NCI-H1048 (cell line): ENCODE results near the gene THBS2.

ENCODE experiments used
- DNase-seq: peaks from one replicate; lab custom pipeline; 2025; lab: John Stamatoyannopoulos, UW

THBS2 gene

DNA sequence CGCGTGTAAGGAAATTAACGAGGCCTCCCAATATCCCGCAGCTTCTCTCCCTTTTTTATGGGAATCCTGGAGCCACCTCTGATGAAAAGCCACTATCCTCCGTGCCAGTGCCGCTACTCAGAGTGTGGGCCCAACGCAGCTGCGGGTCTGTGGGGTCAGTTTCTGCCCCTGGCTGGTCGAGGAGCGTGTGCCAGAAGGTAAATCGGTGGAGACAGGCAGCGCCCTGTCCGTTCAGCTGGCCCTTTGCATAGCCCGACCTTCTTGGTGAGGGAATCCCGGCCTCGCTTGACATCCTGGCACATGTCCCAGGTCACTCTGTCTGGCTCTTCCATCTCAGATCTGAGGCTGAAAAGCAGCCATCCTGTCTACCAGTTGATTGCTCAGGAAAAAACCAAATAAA, 4.6 kb downstream of the THBS2 start:
- DNase-seq, result no peak

DNA sequence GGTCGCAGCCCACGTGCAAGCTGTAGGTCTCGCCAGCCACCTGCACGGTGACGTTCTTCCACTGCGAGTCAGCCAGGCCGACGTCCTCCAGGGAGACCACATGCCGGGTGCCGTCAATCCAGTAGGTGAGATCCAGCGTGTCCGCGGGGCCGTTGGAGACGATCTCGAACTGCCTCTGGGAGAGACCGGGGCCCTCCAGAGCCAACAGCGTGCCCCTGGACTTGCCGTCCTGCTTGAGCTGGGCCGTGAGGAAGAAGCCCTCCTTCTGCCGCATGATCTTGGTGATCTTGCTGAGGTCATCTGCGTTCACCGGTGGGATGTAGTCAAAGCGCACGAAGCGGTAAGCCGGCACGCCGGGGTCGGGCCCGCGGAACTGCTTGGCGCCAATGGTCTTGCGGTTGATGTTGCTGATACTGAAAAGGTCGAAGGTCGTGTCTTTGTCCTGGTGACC, 5.1 kb downstream of the THBS2 start:
- no peak for DNase-seq

DNA sequence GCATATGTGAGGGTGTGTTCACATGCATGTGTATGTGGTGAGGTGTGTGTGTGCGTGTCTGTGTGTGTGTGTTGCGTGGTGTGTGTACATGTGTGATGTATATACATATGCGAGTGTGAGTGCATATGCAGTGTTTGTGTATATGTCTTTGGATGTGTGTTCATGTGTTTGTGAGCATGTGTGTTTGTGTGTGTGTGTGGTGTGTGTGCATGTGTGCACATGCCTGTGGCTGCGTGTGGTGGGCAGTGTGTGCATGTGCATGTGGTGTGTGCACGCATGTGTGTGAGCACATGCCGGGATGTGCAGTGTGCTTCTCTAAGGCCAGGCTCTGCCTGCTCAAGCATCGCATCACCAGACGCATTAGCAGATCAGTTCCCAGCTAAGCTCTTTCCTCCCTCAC, 5.7 kb downstream of the THBS2 start:
- no peak for DNase-seq

DNA sequence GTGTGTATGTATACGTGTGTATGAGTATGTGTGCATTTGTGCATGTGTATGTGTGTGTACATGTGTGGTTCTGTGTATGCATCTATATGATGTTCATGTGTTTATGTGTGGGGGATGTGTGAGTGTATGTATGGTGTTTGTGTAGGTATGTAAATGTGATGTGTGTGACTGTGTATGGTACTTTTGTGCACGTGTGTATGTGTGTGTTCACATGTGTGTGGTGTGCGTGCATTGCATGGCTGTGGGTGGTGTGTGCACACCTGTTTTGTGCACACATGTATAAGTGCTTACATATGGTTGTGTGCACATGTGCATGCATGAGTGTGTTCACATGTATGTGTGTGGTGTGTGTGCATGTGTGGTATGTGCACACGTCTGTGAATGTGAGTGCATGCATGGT, 6.2 kb downstream of the THBS2 start:
- no peak for DNase-seq

DNA sequence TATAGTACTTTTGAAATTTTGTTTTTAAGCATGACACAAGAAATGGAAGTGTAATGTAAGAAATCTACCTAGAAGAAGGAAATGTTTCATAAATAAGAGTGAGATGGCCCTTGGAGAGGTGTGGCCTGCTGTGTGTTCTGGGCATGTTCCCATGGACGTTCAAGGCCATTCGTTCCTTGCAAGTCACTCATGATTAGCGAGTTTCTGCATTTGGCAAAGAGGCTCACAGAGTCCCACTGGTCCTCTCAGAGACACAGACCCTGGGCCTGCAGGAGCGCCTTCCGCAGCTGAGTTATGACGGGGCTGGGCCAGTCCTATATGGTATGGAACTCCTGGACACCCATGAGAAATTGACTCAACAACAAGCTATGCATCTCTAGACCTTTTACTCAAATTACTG, 7.2 kb downstream of the THBS2 start:
- no peak for DNase-seq

DNA sequence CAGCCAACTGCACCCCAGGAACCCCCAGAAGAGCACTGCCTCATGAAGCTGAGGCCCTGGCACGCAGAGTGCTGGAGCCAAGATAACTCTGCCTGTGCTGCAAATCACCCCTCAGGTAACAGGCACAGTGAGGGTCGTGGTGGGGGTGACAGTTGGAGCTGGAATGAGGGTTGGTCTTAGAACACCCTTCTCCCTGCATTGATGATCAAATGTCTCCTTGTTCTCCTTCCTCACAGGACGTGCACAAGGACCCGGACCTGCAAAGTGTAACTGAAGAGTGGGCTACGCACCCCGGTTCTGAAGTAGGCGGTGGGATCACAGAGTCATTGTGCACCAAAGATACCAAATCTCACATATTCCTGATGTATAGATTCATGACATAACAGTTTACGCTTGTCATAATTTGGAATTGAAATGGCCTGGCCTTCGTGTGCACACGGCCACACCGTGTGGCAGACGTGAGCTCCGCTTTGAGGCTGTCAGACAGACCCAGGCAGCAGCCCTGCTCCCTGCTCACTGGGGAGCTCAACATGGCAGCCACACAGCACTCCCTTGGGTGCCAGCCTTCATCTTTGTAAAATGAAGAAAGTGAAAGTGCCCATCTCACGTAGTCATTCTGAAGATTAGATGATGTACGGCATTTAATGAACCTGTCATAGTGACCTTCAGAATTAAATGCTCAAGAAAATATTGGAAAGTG, 8.8 kb downstream of the THBS2 start:
- no peak for DNase-seq

DNA sequence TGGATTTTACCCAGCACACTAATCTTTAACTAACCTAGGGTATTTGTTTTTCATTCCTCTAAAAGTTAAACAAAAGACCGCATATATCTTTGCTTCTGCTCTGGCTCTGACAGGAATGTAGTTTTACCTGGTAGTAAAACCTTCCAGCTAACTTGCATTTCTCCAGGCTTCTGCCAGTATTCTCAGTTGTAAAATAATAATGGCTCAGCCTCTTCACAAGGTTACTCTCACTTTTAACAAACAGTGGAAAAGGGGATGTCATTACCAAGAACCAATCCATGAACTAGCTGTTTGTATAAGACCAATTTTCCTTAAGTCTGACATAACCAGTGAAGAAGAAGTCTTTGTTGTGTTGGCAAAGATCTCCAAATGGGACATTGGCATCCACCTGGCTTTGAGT, 10.0 kb downstream of the THBS2 start:
- no peak for DNase-seq

DNA sequence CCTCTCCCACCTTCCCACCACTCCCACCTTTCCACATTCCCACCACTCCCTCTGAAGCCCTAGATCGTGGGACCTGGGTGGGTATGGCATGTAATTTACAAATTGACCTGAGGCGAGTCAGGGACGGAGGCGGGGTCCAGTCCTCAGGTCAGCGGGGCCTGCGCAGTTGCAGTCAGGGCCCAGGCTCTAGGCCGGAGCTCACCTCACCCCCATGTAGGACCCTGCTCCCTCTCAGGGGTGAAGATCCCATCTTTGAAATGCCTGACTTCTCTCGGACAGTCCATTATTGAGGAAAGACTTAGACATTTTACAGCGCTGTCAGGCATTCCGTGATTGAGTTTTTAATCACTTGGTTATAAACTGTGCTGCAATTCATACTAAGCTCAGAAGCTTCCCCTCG, 10.5 kb downstream of the THBS2 start:
- no peak for DNase-seq

DNA sequence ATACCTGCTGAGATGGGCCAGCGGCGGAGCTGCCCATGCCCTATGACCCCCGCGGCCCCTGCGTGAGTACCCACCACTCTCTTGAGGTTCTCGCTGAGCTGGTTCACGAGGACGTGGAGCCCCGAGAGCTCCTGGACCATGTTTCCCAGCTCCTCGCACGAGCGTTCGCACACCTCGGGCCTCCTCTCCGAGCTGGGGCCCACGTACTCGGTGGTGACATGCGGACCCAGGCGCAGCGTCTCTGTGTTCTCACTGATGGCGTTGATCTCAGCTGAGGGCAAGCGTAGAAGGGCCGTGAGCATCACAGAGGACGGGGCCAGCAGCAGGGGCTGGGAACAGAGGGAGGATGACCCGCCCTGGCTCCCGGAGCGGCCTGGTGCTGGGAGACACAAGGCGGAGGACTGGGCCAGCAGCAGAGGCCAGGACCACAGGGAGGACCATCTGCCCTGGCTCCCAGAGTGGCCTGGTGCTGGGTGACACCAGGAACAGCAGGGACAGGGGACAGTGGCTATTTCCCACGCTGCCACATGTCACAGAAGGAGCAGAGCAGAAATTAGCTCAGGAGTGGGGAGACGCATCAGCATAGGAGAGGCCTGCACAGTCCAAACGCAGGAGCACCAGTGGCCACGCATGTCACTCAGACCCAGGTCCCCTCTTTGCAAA, 11.8 kb downstream of the THBS2 start:
- DNase-seq, result no peak

DNA sequence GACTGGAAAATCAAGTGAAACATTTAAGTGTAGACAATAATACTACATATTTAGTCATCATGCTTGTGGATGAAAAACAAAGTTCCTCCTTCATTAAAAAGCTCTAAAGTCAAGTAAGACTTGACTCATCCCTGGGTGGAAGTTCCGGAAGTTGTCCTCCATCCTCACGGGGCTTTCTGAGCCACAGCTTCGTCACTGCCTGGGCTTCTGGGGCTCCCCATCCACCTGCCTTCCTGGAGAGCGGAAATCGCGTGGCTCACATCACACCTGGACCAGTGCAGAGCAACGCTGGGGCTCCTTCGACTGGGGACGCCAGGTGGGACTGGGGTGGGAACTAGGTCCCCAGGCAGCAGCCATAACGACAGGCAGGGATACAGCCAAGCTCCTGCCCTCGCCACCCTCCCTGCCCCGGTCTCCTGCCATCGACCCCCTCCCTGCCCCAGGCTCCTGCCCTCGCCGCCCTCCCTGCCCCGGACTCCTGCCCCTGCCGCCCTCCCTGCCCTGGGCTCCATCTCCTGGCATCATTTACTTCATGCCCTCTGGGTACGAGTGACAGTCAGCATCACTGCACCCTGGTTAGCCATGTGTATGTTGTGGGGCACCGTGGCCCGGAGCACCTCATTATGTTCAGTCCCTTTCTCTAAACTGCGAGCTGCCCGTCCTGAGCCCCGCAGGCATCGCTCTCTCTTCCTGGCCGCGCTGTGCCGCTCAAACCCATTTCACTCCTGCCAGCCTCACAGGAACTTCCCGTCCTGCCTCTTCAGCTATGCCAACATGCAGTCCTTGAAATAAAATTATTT, 12.9 kb downstream of the THBS2 start:
- DNase-seq, result no peak

DNA sequence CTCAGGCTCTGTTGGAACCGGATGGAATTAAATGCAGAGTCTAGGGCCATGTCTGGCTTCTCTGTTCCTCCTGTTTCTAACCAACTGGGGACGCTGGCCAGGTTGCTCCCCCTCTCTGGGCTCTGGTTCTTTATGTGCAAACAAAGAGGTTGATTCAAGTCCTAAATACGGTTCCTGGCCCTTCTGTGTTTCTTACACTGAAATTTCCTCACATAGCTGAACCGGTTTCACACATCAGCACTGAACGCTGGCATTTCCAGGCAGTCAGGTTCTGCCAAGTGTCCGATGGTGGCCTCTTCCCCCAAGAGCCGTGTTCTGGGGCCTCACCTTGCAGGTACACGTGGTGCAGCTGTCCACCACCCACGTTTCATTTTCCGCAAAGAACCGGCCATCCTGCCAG, 13.5 kb downstream of the THBS2 start:
- no peak for DNase-seq

DNA sequence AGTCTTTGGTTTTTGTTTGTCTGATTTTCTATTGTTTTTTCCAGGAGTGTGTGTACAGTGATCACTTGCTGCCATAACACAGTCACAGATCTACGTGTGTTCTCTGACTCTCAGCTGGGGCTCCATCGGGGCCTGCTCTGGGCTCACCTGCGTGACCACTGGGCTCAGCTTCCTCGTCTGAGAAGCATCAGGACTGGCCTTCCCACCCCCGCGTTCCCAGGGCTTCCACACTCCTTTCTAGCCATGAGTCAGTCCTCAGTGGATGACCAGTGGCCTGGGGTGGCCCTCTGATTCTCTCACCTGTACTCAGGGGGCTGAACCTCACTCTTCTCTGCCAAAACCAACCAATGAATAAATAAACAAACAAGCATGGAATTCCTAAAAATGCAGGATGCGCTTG, 14.5 kb downstream of the THBS2 start:
- no peak for DNase-seq

DNA sequence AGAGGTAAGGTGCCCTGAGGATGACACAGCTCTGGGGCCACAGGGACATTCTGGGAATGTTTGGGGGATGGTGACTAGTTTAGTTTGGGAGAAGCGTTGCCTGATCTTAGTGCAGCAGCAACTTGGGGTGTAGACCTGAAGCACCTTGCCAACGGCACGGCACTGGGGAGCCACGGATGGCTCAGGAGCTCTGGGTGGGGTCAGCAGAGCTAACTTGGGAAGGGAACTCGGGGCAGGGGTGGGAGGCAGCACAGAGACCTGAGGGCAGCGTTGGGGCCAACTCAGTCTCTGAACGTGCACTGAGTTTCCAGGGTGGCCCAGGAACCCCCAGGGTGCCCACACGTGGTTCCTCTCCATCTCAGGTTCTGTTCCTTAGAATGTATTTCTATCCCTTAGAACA, 14.9 kb downstream of the THBS2 start:
- DNase-seq, result no peak

DNA sequence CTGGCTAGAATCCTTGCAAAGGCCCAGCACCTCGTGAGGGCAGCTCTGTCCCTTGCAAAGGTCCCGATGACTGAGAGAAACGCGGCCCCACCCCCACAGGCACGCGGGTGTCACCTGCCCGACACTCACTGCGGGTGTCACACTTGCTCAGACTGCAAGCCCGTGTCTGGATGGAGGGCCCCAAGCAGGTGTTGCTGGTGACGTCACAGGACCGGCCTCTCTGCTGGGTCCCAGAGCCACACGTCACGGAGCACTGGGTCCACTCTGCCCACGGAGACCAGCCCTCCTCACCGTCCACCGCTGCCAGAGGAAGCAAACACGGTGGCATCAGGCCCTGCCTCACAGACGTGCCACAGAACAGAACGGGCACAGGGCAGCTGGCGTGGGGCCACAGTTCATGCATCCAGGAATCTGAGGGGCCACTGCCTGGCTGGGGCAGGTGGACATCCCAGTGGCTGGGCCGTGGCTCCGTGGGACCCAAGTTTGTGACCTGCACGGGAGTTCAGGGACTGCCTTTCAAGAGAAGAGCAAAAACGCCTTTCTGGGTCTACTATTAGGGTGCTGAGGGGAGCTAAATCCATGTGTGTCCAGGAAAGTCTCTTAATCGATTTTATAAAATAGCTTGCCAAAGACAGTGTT, 16.0 kb downstream of the THBS2 start:
- no peak for DNase-seq

DNA sequence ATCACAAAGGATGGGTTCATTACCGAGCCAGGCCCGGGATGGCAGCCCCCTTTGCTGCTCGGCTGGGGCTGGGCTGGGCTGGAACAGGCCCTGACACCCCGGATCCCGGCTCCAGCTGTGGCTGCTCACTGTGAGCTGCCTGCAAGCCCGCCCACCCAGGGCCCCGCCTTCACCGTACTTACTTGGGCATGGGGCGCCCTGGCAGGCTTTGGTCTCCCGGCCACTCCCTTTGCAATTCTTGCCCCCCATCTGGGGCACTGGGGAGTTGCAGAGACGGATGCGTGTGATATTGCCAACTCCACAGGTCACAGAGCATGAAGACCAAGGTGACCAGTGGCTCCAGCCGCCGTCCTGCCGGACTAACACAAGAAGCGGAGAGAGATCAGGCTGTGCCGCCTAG, 16.7 kb downstream of the THBS2 start:
- no peak for DNase-seq

DNA sequence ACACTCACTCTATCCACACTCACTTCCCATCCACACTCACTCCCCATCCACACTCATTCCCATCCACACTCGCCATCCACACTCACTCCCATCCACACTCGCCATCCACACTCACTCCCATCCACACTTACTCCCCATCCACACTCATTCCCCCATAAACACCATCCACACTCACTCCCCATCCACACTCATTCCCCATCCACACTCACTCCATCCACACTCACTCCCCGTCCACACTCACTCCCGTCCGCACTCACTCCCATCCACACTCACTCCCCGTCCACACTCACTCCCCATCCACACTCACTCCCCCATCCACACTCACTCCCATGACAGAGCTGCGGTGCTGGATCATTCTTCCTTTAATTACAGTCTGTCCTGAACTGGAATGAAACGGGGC, 17.1 kb downstream of the THBS2 start:
- no peak for DNase-seq

DNA sequence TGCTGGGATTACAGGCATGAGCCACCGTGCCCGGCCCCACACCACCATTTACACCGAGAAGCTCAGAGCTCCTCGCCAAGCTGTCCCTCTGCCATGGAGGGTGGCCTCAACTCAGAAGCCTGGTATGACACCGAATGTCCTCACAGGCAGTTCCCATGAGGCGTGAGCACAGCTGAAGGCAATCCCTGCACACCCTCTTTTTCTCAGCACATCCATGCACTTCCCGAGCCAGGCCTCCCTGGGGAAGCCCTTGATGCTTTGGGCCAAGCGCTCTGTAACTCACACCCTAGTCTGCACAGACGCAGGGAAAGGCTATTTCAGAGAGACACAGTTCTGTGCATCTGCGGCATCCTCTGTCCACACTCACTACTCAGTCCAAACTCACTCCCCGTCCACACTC, 18.4 kb downstream of the THBS2 start:
- no peak for DNase-seq

DNA sequence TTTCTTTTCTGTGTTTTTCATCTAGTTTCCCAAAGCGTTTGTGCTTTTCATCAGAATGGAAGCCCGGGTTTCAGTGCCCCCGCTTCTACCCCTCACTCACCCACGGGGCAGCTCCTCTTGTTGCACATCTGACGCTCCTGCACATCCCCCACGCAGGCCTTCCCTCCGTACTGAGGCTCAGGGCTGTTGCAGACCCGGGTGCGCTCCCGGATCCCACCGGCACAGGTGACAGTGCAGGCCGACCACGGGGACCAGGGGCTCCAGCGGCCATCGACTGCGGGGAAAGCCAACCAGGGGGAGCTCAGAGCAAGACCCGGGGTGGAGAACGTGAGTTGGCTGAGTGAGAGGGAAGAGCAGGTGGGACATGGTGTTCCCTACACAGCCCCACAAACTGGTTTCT, 19.0 kb downstream of the THBS2 start:
- no peak for DNase-seq

DNA sequence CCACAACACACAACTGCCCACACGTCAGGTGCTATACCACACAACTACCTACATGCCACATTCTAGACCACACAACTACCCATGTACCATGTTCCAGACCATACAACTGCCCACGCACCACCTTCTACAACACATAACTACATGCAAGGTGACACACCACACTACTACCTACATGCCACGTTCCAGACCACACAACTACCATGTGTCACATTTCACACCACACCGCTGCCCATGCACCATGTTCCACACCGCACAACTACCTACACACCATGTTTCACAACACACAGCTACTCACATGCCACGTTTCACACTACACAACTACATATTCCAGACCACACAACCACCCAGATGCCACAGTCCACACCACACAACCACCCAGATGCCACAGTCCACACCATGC, 19.8 kb downstream of the THBS2 start:
- DNase-seq, result no peak

DNA sequence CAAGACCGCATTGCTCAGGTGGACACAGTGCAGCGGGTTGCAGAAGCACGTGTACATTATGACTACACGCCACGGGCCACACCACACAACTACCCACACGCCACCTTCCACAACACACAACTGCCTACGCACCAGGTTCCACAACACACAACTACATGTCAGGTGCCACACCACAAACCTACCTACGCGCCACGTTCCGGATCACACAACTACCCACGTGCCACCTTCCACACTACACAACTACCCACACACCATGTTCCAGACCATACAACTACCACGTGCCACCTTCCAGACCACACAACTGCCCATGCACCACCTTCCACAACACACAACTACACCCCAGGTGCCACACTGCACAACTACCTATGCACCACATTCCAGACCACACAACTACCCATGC, 20.5 kb downstream of the THBS2 start:
- DNase-seq, result no peak

DNA sequence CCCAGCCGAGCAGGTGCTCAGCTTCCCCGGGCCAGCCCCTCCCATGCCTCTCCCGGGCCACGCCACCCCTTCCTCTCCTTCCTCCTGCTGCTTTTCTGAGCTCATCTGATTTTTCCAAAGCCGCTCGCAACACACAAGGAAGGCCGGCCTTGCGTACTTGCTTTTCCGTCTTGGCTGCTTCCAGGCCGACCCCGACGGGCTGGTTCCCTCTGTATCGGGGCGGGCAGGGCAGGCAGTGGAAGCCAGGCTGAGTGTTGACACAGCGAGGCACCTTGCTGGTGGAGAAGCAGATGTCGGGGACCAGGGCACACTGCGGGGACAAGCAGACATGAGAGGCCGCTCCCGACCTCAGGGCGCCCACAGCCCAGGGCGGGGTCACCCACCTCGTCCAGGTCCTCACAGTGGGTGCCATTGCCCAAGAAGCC, 21.1 kb downstream of the THBS2 start:
- no peak for DNase-seq

DNA sequence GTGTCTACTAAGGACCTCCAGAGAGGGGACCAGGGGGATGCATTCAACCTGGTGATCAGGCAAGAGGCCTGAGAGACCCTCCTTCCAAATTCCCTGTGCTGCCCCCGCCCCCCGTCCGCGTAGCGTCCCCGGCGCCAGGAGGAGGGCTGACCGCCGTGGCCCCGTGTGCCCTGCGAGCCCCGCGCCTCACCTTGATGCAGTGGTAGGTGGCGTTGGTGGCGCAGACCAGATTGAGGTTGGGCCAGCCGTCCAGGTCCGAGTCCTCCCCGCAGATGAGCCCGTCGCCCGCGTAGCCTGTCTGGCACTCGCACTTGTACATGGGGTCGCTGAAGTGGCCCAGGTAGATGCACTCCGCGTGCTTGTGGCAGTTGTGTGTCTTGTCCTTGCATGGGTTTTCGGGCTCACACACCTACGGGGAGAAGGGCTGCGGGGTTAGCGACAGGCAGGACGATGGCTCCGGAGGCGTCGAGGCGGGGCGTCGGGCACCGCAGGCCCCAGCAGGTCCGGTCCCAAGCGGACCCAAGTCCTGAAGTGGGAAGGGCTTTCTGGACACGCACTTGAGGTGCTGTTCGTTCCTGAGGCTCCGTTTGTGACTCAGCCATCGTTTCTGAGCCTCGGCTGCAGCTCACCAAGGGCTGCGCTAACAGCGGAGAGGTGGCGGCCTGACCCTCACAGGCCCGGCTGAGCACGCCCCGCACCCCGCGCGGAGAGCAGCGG, 21.7 kb downstream of the THBS2 start:
- no peak for DNase-seq
